ENCODE data around the gene DCTN5.
"Not testable (repeated sequence)": the region's sequence is repeated elsewhere in the genome, so short reads cannot be mapped to it uniquely, and the experiment has no call there.

Gene DCTN5

GRCh38 chr16:23640931-23641765, at the start of gene DCTN5, which contains the start of gene PALB2:
DCTN5 (plus strand) TSS chr16:23641466; CDS start chr16:23641543, 77 bp downstream.
PALB2 (minus strand) TSS chr16:23641310; CDS start chr16:23641157, 153 bp downstream.
- peak; percentile 81 to 84 for DNase-seq

DNA sequence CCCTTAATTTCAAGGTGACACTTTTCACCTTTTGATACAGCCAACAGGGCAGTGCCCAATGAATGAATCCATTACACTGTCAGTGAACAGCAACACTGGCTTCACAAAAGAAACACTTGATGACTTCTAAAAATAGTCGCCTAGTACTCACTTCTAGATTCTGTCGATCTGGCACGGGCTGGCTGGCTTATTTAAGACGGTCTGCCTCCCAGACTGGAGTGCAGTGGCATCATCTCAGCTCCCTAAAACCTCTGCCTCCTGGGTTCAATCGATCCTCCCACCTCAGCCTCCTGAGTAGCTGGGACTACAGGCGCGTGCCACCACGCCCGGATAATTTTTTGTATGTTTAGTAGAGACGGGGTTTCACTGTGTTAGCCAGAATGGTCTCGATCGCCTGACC, 47.1 kb upstream of the DCTN5 start:
- no peak for DNase-seq

DNA sequence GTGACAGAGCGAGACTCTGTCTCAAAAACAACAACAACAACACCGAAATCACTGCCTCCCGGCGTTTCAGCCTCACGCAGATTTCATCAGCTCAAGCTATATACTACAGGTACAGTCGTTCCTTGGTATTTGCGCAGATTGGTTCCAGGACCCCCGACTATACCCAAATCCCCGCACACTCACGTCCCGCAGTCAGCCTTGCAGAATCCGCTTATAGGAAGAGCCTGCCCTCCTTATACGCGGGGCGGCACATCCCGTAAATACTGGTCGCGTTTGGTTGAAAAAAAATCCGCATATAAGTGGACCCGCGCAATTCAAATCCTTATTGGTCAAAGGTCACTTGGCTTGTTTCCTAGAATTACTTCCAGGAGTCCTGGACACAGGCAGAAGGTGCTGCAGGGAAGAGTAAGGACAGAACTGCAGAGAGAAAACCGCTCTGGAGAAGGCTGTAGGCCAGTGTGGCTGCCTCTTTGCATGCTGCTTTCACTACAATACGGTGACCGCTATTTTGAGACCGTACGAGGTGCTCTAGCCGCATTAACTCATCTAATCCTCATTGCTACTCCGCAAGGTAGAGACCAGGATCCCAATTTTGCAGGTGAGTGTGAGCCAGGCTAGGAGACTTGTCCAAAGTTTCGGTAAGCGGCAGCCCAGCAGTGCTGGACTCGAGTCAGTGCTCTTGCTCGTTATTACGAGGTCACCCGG, 45.9 kb upstream of the DCTN5 start:
- DNase-seq = no peak

DNA sequence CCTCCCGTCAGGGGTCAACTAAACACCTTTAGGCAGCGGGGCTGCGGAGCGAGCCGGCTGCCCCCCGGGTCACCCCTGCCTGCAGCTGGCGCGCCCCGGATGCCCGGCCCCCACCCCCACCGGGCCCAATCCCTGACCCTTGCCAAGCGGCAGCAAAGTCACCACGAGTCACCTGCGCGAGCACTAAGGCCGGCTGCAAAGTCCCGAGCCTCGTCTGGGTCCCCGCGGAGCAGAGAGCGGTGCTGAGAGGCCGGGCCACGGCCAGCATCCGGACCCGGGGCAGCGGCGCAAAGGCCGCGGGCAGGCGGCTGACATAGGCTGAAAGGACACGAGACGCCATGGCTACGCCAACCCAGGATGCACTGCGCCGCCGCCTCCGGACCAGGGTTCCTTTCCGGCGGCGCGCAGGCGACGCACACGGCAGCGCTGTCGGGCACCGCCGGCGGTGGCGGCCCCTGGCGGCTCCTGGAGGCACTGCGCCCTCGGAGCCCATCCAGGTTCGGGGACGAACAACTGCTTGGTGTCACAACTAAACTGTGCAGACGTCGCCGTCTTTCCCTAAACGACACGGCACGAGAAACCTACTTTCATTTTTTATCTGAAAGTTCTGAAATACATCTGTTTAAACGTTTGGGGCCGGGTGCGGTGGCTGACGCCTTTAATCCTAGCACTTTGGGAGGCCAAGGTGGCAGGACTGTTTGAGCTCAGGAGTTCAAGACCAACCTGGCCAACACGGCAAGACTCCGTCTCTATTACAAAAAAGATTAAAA, 45.1 kb upstream of the DCTN5 start, which contains the start of gene NDUFAB1:
Gene NDUFAB1, minus strand, starts transcription at position 366 of the 770 bp plus-strand sequence. Its CDS starts 26 bp downstream, at position 340.
- DNase-seq = peak; percentile 86 to 92

DNA sequence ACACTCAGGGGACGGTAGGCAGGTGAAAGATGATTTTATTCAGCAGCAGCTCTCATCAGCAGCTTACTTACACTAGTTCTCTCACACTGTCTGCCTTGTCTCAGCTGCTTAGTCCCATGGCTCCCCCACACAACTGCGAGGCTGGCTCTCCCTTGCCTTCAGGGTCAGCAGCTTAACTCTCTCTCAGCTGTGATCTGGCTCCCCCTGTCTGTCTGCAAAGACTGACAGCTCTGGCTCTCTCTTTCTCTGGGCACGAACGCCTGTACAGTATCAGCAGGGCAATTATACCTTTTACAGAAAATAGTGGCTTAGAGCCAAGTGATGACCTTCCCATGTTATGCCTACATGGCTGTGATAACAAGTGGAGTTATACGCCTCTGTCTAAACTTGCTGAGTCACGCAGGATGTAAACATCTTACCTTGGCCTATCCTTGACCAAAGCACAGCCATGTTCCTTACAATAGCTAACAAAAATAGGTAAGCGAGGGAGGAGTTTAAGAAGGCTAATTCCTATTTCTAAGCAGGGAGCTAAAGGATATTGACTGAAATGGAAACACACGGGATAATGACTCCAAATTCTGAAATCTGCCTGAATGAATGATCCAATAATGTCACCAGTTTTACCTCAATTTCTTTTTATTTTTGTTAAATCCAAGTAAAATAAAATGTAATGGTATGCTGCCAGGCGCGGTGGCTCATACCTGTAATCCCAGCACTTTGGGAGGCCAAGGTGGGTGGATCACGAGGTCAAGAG, 44.1 kb upstream of the DCTN5 start:
- DNase-seq = peak in 1 of 2 experiments; percentile 13

DNA sequence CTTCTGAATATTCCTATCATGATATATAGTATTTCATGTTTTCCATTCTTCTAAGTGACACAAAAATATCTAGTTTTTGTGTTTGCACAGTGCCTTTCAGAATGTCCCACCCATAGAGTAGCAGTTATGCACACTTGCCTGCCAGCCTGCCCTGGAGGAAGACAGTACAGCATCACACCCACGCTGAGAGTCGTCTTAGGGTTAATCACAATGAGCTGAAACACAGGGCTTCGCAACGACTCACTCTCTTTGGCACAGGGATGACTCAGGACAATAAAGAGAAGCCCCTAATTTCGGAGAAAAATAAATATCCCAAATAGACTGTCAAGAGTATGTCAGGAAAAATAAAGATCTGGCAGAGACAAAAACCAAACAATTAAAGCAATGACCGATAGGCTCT, 33.5 kb upstream of the DCTN5 start:
- DNase-seq = no peak

- DNase-seq = no peak
Observed at GRCh38 chr16:23608194-23608593, 33.1 kb upstream of the DCTN5 start.

GRCh38 chr16:23609929-23610328, 31.3 kb upstream of the DCTN5 start:
- DNase-seq = no peak

- not testable (repeated sequence) for DNase-seq
Observed at GRCh38 chr16:23610905-23611304, 30.4 kb upstream of the DCTN5 start.

DNA sequence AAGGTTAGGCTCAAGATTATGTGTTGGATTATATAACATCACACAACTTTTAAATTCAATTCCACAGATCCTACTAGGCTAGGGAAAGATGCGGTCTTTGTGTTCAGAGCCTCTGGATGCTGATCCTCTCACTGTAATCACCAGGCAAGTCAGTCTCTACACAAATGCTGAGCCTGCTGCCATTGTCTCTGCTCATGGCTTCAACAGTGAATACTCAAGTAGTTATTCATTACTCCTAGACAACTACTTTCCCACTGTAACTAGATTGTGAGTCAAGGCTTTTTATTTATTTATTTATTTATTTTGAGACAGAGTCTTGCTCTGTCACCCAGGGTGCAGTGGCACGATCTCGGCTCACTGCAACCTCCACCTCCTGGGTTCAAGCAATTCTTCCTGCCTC, 29.3 kb upstream of the DCTN5 start:
- no peak for DNase-seq

DNA sequence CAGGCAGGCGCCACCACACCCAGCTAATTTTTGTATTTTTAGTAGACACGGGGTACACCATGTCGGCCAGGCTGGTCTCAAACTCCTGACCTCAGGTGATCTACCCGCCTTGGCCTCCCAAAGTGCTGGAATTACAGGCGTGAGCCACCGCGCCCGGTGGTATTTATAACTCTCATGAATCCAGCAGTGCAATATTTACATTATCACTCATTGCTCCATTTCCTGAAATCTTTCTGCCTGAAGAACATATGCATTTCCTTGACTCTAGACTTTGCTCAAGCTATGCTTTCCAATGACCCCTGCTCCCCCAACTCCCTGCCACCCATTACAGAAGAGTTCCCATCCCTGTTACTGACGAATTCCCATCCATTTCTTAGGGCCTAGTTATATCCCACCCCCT, 25.5 kb upstream of the DCTN5 start:
- no peak for DNase-seq

- DNase-seq = no peak
Observed at GRCh38 chr16:23624092-23624491, 17.2 kb upstream of the DCTN5 start.

- DNase-seq = no peak
Observed at GRCh38 chr16:23629516-23629915, 11.8 kb upstream of the DCTN5 start.

DNA sequence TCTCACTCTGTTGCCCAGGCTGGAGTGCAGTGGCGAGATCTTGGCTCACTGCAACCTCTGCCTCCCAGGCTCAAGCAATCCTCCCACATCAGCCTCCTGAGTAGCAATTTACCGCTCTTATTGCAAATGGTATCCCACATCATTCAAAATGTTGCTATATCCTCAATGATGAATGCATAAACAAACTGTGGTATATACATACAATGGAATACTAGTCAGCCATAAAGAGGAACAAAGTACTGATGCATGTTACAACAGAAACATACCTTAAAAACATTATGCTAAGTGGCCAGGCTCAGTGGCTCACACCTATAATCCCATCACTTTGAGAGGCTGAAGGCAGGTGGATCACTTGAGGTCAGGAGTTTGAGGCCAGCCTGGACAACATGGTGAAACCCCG, 9.4 kb upstream of the DCTN5 start:
- not testable (repeated sequence) for DNase-seq

DNA sequence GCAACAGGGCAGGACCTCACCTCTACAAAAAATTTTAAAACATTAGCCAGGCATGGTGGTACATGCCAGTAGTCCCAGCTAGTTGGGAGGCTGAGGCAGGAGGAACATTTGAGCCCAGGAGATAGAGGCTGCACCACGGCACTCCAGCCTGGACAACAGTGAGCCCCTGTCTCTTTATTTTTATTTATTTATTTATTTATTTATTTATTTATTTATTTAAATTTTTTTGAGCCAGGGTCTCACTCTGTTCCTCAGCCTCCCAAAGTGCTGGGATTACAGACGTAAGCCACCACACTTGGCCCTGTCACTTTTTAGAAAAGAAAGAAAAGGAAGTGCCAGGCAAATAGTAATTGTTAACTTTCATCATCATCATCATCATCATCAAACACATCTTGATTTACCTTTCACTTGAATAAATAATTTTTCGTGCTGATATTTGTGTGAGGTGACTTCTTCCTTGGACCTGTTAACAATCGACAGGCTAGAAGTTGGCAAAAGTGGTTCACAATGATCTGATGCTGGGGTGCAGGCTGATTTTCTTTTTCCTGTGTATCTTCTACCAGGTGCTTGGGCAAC, 6.7 kb upstream of the DCTN5 start:
- no peak for DNase-seq

- no peak for DNase-seq
Observed at GRCh38 chr16:23635958-23636357, 5.3 kb upstream of the DCTN5 start.

DNA sequence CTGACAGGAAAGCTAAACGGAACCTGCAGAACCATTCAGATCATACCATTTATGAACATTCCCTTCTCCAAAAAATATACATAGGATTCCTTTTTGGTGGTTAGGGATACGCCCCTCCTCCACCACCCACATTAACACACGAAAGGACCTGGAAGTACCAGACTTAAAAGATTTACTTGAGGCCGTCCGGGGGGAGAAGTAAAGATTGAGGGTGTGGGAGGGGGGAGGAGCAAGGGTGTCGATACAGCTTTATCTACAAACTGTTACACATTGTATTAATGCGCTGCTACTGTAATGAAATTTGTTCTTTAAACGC, 693 bp upstream of the DCTN5 start:
- peak in 1 of 2 experiments; percentile 37 for DNase-seq

DNA sequence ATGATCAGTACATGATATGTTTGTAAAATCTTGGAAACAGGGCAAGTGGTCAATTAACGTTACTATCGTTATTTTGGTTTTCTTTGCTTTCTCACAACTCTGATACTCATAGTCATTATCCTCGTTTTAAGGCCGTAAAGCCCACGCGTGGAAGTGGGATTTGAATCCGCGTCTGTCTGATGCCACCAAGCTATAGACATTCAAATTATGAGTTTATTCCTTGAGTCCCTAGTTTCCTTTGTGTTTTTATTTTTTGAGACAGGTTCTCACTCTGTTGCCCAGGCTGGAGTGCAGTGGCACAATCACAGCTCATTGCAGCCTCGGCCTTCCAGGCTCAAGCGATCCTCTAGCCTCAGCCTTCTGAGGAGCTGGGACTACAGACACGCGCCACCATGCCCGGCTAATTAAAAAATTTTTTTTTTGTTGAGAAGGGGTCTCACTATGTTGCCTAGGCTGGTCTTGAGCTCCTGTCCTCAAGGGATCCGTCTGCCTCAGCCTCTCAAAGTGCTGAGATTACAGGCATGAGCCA, 1.0 kb downstream of the DCTN5 start:
- no peak for DNase-seq

GRCh38 chr16:23650674-23651416, 9.6 kb downstream of the DCTN5 start:
- DNase-seq = no peak

DNA sequence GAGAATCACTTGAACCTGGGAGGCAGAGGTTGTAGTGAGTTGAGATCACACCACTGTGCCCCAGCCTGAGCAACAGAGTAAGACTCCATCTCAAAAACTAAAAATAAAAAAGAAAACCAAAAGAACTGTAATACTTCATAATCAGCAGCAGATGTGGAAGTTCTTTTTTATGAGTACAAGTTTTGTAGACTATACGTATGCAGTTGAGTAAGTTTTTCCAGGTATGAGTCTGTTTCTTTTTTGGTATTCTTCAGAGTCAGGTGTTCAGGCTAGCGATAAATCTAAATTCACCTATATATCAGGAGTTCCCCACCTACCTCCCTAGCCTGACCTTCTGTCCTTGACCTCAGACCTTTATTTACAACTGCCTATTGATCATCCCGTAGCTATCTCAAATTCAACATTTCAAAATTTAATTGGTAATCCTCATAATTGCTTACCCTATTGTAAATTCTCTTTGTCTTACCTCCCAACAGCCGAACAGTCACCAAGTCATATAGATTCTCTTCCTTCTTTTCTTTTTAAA, 10.7 kb downstream of the DCTN5 start:
- no peak for DNase-seq

GRCh38 chr16:23663918-23664317, 22.7 kb downstream of the DCTN5 start:
- no peak for DNase-seq

All from stimulated activated CD4-positive, alpha-beta T cell treated with anti-CD3 and anti-CD28 coated beads, Interleukin-4, amount 100 ng/mL, for 4 hours (primary cell).